Endothelial cell (in vitro differentiated cells): ENCODE data around the gene ROBO2. TPM values are rescaled to one million over a fixed set of nuclear protein-coding genes. Genes with fewer than 3 reads are reported as not detected.

ENCODE experiments used
- DNase-seq: peaks from one replicate; pipeline ENCODE4 v3.0.0; 2021; ENCODE audit warnings: low spot score
- H3K27ac Mint-ChIP-seq: one replicate; pipeline ENCODE4 v1.8.0; 2021; ENCODE audit warnings: mixed read lengths, inconsistent platforms; ENCODE audit not compliant: unreplicated experiment
- H3K27me3 Mint-ChIP-seq: one replicate; pipeline ENCODE4 v1.8.0; 2021; ENCODE audit warnings: mild to moderate bottlenecking, moderate library complexity, mixed read lengths, inconsistent platforms; ENCODE audit not compliant: unreplicated experiment
- H3K36me3 Mint-ChIP-seq: one replicate; pipeline ENCODE4 v1.8.0; 2021; ENCODE audit warnings: mild to moderate bottlenecking, low read depth, mixed read lengths, inconsistent platforms; ENCODE audit not compliant: unreplicated experiment
- H3K4me1 Mint-ChIP-seq: one replicate; pipeline ENCODE4 v1.8.0; 2021; ENCODE audit warnings: mild to moderate bottlenecking, mixed read lengths, inconsistent platforms; ENCODE audit not compliant: unreplicated experiment
- H3K4me3 Mint-ChIP-seq: one replicate; pipeline ENCODE4 v1.8.0; 2021; ENCODE audit warnings: mild to moderate bottlenecking, mixed read lengths, inconsistent platforms; ENCODE audit not compliant: unreplicated experiment
- H3K9me3 Mint-ChIP-seq: one replicate; pipeline ENCODE4 v1.8.0; 2021; ENCODE audit warnings: mixed read lengths, inconsistent platforms; ENCODE audit not compliant: unreplicated experiment
- total RNA-seq: library from RNA; stranded (reverse); fragmentation: NEBNext Ultra II Directional; extraction: Animal tissue kit (Norgen Biotek cat#: 25700); gene quantifications from one replicate; pipeline ENCODE4 v1.2.1, GENCODE V29; 2021; ENCODE audit not compliant: unreplicated experiment
- TF ChIP-seq, protein P1 (sequence below): fragments of 200-600 bp; sonication (generic); IDR thresholded peaks from one replicate; pipeline ENCODE4 v1.5.0; 2021; ENCODE audit warnings: antibody characterized with exemption; ENCODE audit not compliant: unreplicated experiment

Gene ROBO2
- total RNA-seq, 1 donor from 2014 or later, result 2.5 TPM

GRCh38 chr3:77146004-77146403 lies 106.1 kb downstream of the ROBO2 start:
- no peak overlapping the region for H3K4me3 Mint-ChIP-seq
- H3K36me3 Mint-ChIP-seq, result no peaks in the 10 kb centered on the region
- H3K9me3 Mint-ChIP-seq, result no peaks in the 10 kb centered on the region
- H3K27me3 Mint-ChIP-seq, result peaks cover 2% of the 10 kb centered on the region
- H3K27ac Mint-ChIP-seq, result no peak overlapping the region
- TF ChIP-seq, protein P1, sequence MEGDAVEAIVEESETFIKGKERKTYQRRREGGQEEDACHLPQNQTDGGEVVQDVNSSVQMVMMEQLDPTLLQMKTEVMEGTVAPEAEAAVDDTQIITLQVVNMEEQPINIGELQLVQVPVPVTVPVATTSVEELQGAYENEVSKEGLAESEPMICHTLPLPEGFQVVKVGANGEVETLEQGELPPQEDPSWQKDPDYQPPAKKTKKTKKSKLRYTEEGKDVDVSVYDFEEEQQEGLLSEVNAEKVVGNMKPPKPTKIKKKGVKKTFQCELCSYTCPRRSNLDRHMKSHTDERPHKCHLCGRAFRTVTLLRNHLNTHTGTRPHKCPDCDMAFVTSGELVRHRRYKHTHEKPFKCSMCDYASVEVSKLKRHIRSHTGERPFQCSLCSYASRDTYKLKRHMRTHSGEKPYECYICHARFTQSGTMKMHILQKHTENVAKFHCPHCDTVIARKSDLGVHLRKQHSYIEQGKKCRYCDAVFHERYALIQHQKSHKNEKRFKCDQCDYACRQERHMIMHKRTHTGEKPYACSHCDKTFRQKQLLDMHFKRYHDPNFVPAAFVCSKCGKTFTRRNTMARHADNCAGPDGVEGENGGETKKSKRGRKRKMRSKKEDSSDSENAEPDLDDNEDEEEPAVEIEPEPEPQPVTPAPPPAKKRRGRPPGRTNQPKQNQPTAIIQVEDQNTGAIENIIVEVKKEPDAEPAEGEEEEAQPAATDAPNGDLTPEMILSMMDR, result no peak
- no peak for DNase-seq
- H3K4me1 Mint-ChIP-seq, result no peaks in the 10 kb centered on the region

DNA sequence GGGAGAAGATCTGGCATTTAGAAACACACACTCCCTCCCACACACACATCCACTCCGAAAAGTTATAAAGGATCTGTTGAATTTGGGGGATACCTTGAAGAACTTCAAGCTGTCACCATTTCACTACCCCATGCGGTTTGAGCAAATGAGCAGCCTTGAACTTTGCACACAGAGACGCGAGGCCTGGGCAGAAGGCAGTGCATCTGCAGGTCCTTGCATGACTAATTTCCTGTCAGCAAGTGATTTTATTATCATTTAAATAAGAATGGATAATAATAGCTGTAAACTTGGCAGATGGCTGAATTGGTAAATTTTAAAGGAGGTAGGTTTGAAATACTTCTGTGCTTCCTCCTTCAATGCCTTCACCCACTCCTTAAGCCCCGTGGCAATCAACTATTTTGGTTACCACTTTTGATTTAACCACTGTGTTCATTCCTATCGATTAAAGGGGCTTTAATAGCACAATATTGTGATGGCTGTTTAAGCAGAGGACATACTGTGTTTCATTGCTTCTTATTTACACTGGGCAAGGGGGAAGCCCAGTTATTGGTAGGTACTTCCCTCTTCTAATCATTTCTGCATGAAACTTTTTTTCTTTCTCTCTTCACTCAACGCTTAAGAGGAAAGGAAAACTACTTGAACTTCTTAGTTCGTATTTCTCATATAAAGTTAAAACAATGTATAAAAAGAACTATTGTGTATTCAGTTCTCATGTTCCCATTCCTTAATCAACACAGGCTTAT lies 108.1 kb downstream of the ROBO2 start:
- DNase-seq, result no peak
- H3K4me1 Mint-ChIP-seq, result no peaks in the 10 kb centered on the region

GRCh38 chr3:77149382-77149781 lies 109.5 kb downstream of the ROBO2 start:
- Mint-ChIP-seq H3K9me3 (no peaks in the 10 kb centered on the region), H3K4me1 (peaks cover 3% of the 10 kb centered on the region), H3K27ac (no peak overlapping the region), H3K36me3 (no peaks in the 10 kb centered on the region), H3K27me3 (peaks cover 2% of the 10 kb centered on the region), H3K4me3 (no peak overlapping the region)
- TF ChIP-seq, protein P1, result no peak
- DNase-seq, result no peak

More for the DNA sequence above, 108.1 kb downstream of the ROBO2 start:
- TF ChIP-seq, protein P1, result no peak
- Mint-ChIP-seq H3K36me3 (no peaks in the 10 kb centered on the region), H3K9me3 (no peaks in the 10 kb centered on the region), H3K27me3 (peaks cover 2% of the 10 kb centered on the region), H3K4me3 (no peak overlapping the region), H3K27ac (no peak overlapping the region)

GRCh38 chr3:77150028-77150427 lies 110.1 kb downstream of the ROBO2 start:
- Mint-ChIP-seq H3K4me3 (no peak overlapping the region), H3K27me3 (peaks cover 2% of the 10 kb centered on the region), H3K9me3 (no peaks in the 10 kb centered on the region), H3K36me3 (no peaks in the 10 kb centered on the region), H3K27ac (no peak overlapping the region), H3K4me1 (peaks cover 3% of the 10 kb centered on the region)
- no peak for DNase-seq
- TF ChIP-seq, protein P1, result no peak

- DNase-seq, result no peak
- Mint-ChIP-seq H3K36me3 (no peaks in the 10 kb centered on the region), H3K4me1 (peaks cover 4% of the 10 kb centered on the region), H3K27ac (no peak overlapping the region), H3K27me3 (peaks cover 2% of the 10 kb centered on the region), H3K4me3 (no peak overlapping the region), H3K9me3 (no peaks in the 10 kb centered on the region)
- TF ChIP-seq, protein P1, result no peak
Measured at GRCh38 chr3:77150759-77151158, 110.9 kb downstream of the ROBO2 start.
